Vagina (tissue), 2 donors: ENCODE measurements around the gene PLEKHG3.

Source experiments
- CTCF ChIP-seq, 3 experiments: fragments of 450-650 bp in 2 of 3; fragments of 200-600 bp in 1 of 3; sonication (generic) in 1 of 3; IDR thresholded peaks; one replicate each; pipeline ENCODE4 v1.5.1; 2017 to 2019; ENCODE audit warnings: antibody characterized with exemption in 3 of 3, mild to moderate bottlenecking in 2 of 3, moderate library complexity in 2 of 3
- POLR2AphosphoS5 ChIP-seq, 2 donors: sonication (generic); formaldehyde crosslinking; IDR thresholded peaks; one replicate each; pipeline ENCODE4 v1.9.0; 2017; ENCODE audit warnings: antibody characterized with exemption in 2 of 2, mild to moderate bottlenecking in 2 of 2, low read depth in 1 of 2; ENCODE audit not compliant: insufficient read depth in 1 of 2

- TF ChIP-seq POLR2AphosphoS5 (IDR thresholded peaks at IDR 0.05; ENCODE audit: insufficient read depth in 1 of 2, low read depth in 1 of 2) (no peak), CTCF (IDR thresholded peaks at IDR 0.05) (no peak)
Observed at GRCh38 chr14:64795211-64795610, 91.0 kb downstream of the PLEKHG3 start.
